SW 1271 (cell line): ENCODE data around the gene LDLRAD4.
"Not testable (repeated sequence)": the region's sequence is repeated elsewhere in the genome, so short reads cannot be mapped to it uniquely, and the experiment has no call there.

Source experiments
- DNase-seq, 2 experiments: peaks; one replicate each; lab custom pipeline; 2025; lab: John Stamatoyannopoulos, UW

The LDLRAD4 gene

DNA sequence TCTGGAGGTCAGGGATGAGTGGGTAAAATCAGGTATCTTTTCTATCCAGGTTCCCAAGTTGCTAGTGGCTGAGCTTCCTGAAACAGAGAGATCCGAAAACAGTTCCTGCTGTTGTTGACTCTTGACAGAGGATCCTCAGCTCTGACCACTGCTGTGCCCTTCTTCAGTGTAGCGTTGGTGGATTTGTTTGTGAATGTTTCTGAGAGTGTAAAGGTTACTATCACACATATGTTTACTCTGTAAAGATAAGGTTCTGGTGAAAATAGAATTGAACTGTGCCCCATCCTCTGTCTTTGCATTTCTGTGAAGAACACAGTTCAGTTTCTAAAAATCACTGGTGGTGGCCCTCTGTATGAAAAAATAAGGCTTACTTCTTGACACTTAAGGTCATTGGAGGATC is 119.8 kb downstream of the LDLRAD4 start:
- no peak for DNase-seq

GRCh38 chr18:13339653-13340052 is 121.1 kb downstream of the LDLRAD4 start:
- DNase-seq = no peak

DNA sequence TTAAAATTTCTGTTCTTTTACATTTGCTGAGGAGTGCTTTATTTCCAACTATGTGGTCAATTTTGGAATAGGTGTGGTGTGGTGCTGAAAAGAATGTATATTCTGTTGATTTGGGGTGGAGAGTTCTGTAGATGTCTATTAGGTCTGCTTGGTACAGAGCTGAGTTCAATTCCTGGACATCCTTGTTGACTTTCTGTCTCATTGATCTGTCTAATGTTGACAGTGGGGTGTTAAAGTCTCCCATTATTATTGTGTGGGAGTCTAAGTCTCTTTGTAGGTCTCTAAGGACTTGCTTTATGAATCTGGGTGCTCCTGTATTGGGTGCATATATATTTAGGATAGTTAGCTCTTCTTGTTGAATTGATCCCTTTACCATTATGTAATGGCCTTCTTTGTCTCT is 127.9 kb downstream of the LDLRAD4 start:
- DNase-seq = not testable (repeated sequence)

GRCh38 chr18:13353084-13353823 is 134.7 kb downstream of the LDLRAD4 start:
- no peak for DNase-seq

DNA sequence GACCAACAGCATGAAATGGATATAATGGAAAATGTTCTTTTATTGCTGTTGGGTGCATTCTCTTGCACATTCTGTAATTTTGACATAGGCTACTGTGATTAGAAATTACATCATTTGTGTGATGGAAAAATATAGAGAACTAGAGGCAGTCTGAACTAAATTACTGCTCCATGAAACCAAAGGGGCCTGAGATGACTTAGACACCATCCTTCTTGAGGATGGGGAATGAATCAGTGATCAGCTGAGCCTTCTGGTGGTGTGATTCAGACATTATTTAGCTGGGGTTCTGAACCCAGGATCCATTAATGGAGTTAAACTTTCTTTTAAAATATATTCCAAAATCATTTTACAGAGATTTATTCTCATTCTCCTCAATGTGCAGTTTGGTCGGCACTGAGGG is 135.8 kb downstream of the LDLRAD4 start:
- no peak for DNase-seq

DNA sequence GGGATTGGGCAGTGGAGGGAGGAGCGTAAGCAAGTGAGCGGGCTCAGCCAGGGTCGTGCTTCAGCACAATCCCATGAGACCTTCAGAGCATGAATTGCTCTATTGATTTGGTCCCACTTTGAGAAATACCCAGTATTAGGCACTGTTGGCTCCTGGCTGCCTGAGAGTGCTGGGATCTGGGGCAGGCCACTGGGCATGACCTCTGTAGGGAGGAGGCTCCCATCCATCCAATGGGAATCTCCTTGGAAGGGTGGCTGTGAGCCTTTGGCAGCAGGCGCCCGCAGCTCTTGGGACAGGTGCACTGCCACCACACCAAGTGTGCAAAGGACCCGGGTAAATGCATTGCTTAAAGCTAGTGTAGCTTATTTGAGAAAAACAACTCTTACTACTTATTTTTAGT is 137.5 kb downstream of the LDLRAD4 start:
- no peak for DNase-seq

- DNase-seq = no peak
Observed at GRCh38 chr18:13357289-13357688, 138.7 kb downstream of the LDLRAD4 start.

- no peak for DNase-seq
Observed at GRCh38 chr18:13359210-13359609, 140.7 kb downstream of the LDLRAD4 start.

- DNase-seq = no peak
Observed at GRCh38 chr18:13361431-13361830, 142.9 kb downstream of the LDLRAD4 start.

- DNase-seq = no peak
Observed at GRCh38 chr18:13362051-13362450, 143.5 kb downstream of the LDLRAD4 start.

DNA sequence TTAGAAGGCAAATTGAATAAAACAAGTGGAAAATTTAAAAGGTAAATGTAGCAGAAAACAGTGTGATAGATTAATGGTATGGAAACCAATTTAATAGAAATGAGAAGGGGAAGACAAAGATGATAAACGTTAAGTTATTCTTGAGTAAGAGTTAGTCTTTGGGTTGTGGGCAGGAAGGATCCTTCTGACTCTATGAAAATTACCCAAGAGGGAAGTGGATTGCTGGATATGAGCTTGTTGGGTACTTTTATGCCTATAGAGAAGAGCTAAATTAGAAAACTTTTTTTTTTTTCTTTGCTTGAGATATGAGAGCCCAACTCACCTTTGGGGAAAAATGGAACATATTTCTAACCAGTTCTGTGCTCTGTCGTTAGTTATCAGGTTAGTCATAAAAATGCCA is 144.0 kb downstream of the LDLRAD4 start:
- no peak for DNase-seq

GRCh38 chr18:13363359-13363758 is 144.8 kb downstream of the LDLRAD4 start:
- no peak for DNase-seq

DNA sequence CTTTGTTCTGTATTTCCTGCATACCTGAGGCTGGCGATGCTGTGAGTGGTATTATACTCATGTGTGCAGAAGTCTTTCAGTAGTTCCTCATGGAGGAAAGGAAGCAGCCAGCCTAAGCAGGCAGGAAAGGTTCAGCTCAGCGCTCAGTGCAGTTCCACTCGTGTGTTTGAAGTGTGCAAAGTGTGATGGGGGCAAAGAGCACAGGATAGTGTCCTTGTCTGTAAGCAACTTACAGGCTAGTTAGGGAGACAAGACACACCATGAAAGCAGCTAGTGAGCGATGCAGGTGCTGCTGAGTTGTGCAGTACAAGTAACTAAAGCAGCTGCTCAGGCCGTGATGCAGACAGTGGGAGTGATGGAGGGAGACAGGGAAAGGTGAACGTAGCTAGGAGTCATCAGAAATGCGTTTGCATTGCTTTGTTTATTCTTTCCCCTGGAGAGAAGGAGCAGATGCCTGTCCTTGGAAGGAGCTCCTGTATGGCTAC is 146.2 kb downstream of the LDLRAD4 start:
- DNase-seq = no peak

DNA sequence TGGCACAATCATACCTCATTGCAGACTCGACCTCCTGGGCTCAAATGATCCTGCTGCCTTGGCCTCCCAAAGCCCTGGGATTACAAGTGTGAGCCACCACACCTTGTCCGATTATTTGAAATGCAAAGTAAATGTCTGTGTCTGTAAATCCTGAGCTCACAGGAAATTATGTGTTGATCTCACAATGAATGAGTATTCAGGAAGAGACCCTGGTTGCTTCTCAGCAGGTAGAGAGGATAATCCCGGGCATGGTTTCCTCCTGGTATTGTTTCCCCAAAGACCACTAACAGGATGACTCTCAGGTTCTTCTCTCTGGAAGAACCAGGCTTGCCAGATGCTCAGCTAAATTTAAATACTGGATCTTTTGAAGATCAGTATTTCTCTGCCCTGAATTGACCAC is 147.6 kb downstream of the LDLRAD4 start:
- DNase-seq = no peak

- no peak for DNase-seq
Observed at GRCh38 chr18:13366541-13366940, 148.0 kb downstream of the LDLRAD4 start.

- DNase-seq = no peak
Observed at GRCh38 chr18:13366962-13367892, 148.7 kb downstream of the LDLRAD4 start.

DNA sequence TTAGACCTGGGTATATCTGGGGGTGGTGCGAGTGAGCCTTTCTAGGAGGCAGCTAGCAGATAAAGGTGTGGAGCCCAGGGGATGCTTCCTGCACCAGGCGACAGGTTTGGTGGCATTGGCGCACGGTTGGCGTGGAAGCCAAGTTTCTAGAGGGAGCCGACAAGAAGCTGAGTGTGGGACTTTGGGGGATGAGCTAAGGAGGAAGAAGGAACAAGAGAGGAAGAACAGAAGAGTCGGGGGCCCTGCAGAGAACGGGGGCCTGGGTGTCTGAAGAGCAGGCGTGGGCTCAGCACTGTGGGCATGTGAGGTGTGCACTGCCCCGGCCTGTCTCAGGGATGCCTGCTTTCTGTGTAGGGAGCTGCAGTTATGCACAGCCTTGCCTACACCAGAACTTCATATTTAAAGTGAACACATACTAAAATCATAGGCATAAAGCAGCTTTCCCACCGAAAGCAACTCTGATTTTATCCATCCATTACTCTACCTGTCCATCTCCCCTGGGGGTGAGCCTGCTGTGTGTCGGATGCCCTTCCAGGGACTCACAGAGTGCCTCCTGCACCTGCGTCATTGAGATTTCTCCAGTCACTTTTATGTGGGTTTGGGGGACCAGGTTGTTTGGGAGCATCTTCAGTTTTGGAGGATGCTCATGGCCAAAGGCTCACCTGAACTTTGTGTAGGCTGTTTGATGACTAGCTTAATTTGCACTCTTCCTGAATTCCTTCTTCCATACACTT is 149.7 kb downstream of the LDLRAD4 start:
- no peak for DNase-seq

GRCh38 chr18:13369353-13369752 is 150.8 kb downstream of the LDLRAD4 start:
- DNase-seq = no peak

- no peak for DNase-seq
Observed at GRCh38 chr18:13369756-13370510, 151.4 kb downstream of the LDLRAD4 start.

- no peak for DNase-seq
Observed at GRCh38 chr18:13370995-13371625, 152.6 kb downstream of the LDLRAD4 start.
